Natural killer cell treated with Interleukin-12 subunit alpha and Interleukin-12 subunit beta and Interleukin-15 and Interleukin-18, amount 100 ng/mL, for 72 hours (primary cell): Measurements from ENCODE around the gene AKAP6. TPM values are rescaled to one million over a fixed set of nuclear protein-coding genes. Genes with fewer than 3 reads are reported as not detected.
A peak's percentile ranks its signal among the peaks of the same experiment; 100 is the strongest.

Experiments
- ATAC-seq, 2 donors: fragments of 150-1000 bp; cut with Tn5 transposase in 1 of 2; sonication (Bioruptor Pico), chemical (Tn5 transposase) in 1 of 2; 2 replicates each; pipeline ENCODE4 v1.10.0; 2021
- DNase-seq: peaks from one replicate; pipeline ENCODE4 v3.0.0; 2022; ENCODE audit warnings: low spot score
- H3K27ac Mint-ChIP-seq, 2 donors: 1 replicate in 1 of 2; 2 replicates in 1 of 2; pipeline ENCODE4 v1.8.0; 2022; ENCODE audit warnings: mixed read lengths in 2 of 2, mild to moderate bottlenecking in 1 of 2, moderate library complexity in 1 of 2
- H3K27me3 Mint-ChIP-seq, 2 donors: 1 replicate in 1 of 2; 2 replicates in 1 of 2; pipeline ENCODE4 v1.8.0; 2022; ENCODE audit warnings: mixed read lengths in 2 of 2
- H3K36me3 Mint-ChIP-seq: one replicate; pipeline ENCODE4 v1.8.0; 2022; ENCODE audit warnings: mixed read lengths
- H3K4me1 Mint-ChIP-seq, 2 donors: 1 replicate in 1 of 2; 2 replicates in 1 of 2; pipeline ENCODE4 v1.8.0; 2022; ENCODE audit warnings: low read depth in 2 of 2, mixed read lengths in 2 of 2, mild to moderate bottlenecking in 1 of 2
- H3K4me3 Mint-ChIP-seq: one replicate; pipeline ENCODE4 v1.8.0; 2022; ENCODE audit warnings: mixed read lengths
- H3K9me3 Mint-ChIP-seq: 2 replicates; pipeline ENCODE4 v1.8.0; 2022; ENCODE audit warnings: mixed read lengths
- total RNA-seq, 2 donors: library from RNA; stranded (reverse); gene quantifications; one replicate each; pipeline ENCODE4 v1.2.3, GENCODE V29; 2022

Gene AKAP6
- total RNA-seq, 2 donors from 2014 or later: 0.31 TPM; not detected in 1

- ATAC-seq (no peak), DNase-seq (no peak)
- Mint-ChIP-seq H3K27ac (no peak overlapping the region), H3K4me3 (no peak overlapping the region), H3K4me1 (no peaks in the 10 kb centered on the region), H3K36me3 (peaks cover 7% of the 10 kb centered on the region), H3K9me3 (peaks cover 19% of the 10 kb centered on the region), H3K27me3 (no peaks in the 10 kb centered on the region)
Observed at GRCh38 chr14:32744811-32745445, 415.8 kb downstream of the AKAP6 start.

DNA sequence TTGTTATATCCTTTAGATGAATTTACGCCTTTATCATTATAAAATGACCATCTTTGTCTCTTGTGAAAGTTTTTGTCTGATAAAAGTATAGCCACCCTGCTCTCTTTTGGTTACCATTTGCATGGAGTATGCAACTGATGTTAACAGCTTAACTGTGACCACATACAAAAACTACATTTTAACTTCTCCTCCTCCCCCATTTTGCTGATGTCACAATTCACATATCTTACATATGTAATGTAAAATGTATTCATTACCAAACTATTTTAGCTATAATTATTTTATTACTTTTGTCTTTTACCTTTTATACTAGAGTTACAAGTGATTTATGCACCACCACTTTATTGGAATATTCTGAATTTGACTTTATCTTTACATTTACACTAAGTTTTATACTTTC, 425.1 kb downstream of the AKAP6 start:
- Mint-ChIP-seq H3K9me3 (peaks cover 20% of the 10 kb centered on the region), H3K4me1 (no peaks in the 10 kb centered on the region), H3K27ac (no peak overlapping the region), H3K4me3 (no peak overlapping the region), H3K36me3 (peaks cover 6% of the 10 kb centered on the region), H3K27me3 (no peaks in the 10 kb centered on the region)
- DNase-seq (no peak), ATAC-seq (no peak)

- peaks cover 19% of the 10 kb centered on the region for H3K9me3 Mint-ChIP-seq
- H3K27ac Mint-ChIP-seq: no peak overlapping the region
- ATAC-seq (peak in 1 of 2 donors; percentile 56), DNase-seq (no peak)
- no peak overlapping the region for H3K4me3 Mint-ChIP-seq
- H3K4me1 Mint-ChIP-seq: no peaks in the 10 kb centered on the region
- H3K36me3 Mint-ChIP-seq: peaks cover 6% of the 10 kb centered on the region
- H3K27me3 Mint-ChIP-seq: no peaks in the 10 kb centered on the region
Observed at GRCh38 chr14:32756173-32756572, 427.1 kb downstream of the AKAP6 start.

- no peaks in the 10 kb centered on the region for H3K4me1 Mint-ChIP-seq
- no peak for ATAC-seq
- H3K4me3 Mint-ChIP-seq: no peak overlapping the region
- H3K27me3 Mint-ChIP-seq: no peaks in the 10 kb centered on the region
- DNase-seq: no peak
- peaks cover 6% of the 10 kb centered on the region for H3K36me3 Mint-ChIP-seq
- no peak overlapping the region for H3K27ac Mint-ChIP-seq
- H3K9me3 Mint-ChIP-seq: peaks cover 20% of the 10 kb centered on the region
Observed at GRCh38 chr14:32756775-32757174, 427.7 kb downstream of the AKAP6 start.

GRCh38 chr14:32757568-32757967, 428.5 kb downstream of the AKAP6 start:
- H3K9me3 Mint-ChIP-seq: peaks cover 20% of the 10 kb centered on the region
- no peak for DNase-seq
- no peak overlapping the region for H3K27ac Mint-ChIP-seq
- H3K27me3 Mint-ChIP-seq: no peaks in the 10 kb centered on the region
- H3K4me3 Mint-ChIP-seq: no peak overlapping the region
- no peak for ATAC-seq
- H3K36me3 Mint-ChIP-seq: peaks cover 6% of the 10 kb centered on the region
- H3K4me1 Mint-ChIP-seq: no peaks in the 10 kb centered on the region

DNA sequence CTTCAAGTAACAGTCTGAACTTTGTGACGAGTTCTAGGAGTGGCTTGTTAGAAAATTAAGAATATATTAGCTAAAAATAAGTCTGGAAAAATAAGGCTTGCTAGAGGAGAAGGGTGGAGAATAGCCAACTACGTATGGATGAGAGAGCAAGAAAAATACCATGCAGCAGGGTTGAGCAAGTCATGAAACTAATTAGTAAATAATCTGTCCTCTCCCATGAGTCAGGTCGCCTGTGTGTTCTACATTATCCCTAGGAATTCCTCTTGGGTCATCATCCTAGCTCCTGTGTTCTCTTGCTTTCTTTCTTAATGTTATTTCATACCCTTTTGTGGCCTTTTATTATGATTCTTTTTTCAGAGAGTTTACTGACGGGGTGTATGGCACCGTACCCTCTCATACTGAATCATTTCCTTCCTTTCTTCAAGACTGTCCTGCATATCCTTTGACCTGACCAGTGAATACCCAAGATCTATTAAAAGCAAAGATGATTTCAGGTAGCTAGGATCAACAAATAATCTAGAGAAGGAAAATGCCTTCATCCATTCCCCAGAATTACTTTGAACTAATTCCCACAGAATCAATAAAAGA, 432.4 kb downstream of the AKAP6 start:
- Mint-ChIP-seq H3K36me3 (no peaks in the 10 kb centered on the region), H3K4me1 (no peaks in the 10 kb centered on the region), H3K4me3 (no peak overlapping the region), H3K27me3 (no peaks in the 10 kb centered on the region), H3K27ac (no peak overlapping the region), H3K9me3 (peaks cover 8% of the 10 kb centered on the region)
- DNase-seq (no peak), ATAC-seq (no peak)

- peaks cover 8% of the 10 kb centered on the region for H3K9me3 Mint-ChIP-seq
- DNase-seq: no peak
- no peak for ATAC-seq
- no peaks in the 10 kb centered on the region for H3K36me3 Mint-ChIP-seq
- H3K27ac Mint-ChIP-seq: no peak overlapping the region
- no peaks in the 10 kb centered on the region for H3K4me1 Mint-ChIP-seq
- H3K4me3 Mint-ChIP-seq: no peak overlapping the region
- no peaks in the 10 kb centered on the region for H3K27me3 Mint-ChIP-seq
Observed at GRCh38 chr14:32762886-32763285, 433.8 kb downstream of the AKAP6 start.

- ATAC-seq (no peak), DNase-seq (no peak)
- Mint-ChIP-seq H3K9me3 (peaks cover 9% of the 10 kb centered on the region), H3K27me3 (no peaks in the 10 kb centered on the region), H3K4me1 (no peaks in the 10 kb centered on the region), H3K4me3 (no peak overlapping the region), H3K36me3 (no peaks in the 10 kb centered on the region), H3K27ac (no peak overlapping the region)
Observed at GRCh38 chr14:32763673-32764072, 434.6 kb downstream of the AKAP6 start.

DNA sequence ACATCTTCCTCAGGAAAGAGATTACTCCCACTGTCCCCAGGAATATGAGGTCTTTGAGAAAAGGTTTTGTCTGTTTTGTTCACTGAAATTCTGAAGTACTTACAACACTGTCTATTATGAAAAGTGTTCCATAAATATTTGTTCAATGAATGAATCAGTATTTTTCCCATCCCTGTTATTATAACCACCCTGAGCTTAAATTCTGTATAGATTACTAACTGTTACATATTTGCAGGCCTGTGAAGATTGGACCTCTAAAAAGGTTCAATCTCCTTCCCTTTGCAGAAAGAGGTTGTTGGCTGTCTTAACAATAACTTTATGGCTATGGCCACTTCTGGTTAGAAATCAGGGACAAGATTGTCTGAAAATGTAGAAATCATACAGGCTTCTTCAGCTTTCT, 435.0 kb downstream of the AKAP6 start:
- no peaks in the 10 kb centered on the region for H3K36me3 Mint-ChIP-seq
- H3K9me3 Mint-ChIP-seq: peaks cover 9% of the 10 kb centered on the region

DNA sequence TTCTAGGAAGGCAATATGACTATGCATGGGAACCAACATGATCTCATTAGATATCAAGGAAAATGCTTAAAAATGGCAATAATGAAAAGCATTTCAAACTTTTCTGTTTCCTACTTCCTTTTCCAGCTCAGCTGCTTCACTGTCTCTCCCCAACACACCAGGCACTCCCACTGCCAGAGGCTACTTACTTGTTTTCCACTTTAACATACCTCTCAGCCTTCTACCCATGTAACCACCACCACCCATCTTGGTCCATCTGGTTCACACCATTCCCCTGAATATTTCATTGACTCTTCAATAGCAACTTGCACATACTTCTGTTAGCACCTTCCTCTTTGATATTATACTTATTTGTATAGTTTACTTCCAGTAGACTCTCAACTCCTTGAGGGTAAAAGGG, 441.3 kb downstream of the AKAP6 start:
- Mint-ChIP-seq H3K27ac (no peak overlapping the region), H3K27me3 (no peaks in the 10 kb centered on the region), H3K9me3 (peaks cover 21% of the 10 kb centered on the region), H3K4me1 (no peaks in the 10 kb centered on the region), H3K36me3 (no peaks in the 10 kb centered on the region), H3K4me3 (no peak overlapping the region)
- ATAC-seq: no peak
- DNase-seq: no peak

More for the DNA sequence above, 435.0 kb downstream of the AKAP6 start:
- no peak for DNase-seq
- Mint-ChIP-seq H3K4me1 (no peaks in the 10 kb centered on the region), H3K27ac (no peak overlapping the region), H3K4me3 (no peak overlapping the region), H3K27me3 (no peaks in the 10 kb centered on the region)
- ATAC-seq: no peak

DNA sequence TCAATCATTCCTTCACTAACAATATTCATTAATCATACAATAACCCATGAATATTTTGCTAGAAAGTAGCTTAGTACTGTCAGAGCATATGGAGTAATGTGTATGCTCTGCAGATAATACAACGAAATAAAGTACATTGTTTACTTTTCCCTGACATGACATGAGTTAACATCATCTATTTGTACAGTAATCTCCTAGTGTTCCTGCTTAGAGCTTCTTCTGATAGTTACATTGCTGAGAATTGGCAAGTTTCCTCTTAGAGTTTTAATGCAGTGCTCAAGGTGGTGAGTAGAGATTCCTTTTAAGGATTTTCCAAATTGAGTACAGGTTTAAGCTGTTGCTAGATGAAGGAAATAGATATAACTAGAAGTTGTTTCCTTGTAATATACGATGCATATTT, 445.1 kb downstream of the AKAP6 start:
- ATAC-seq (no peak), DNase-seq (no peak)
- Mint-ChIP-seq H3K4me3 (no peak overlapping the region), H3K9me3 (peaks cover 20% of the 10 kb centered on the region), H3K4me1 (no peaks in the 10 kb centered on the region), H3K27ac (no peak overlapping the region), H3K27me3 (no peaks in the 10 kb centered on the region), H3K36me3 (peaks cover 7% of the 10 kb centered on the region)

DNA sequence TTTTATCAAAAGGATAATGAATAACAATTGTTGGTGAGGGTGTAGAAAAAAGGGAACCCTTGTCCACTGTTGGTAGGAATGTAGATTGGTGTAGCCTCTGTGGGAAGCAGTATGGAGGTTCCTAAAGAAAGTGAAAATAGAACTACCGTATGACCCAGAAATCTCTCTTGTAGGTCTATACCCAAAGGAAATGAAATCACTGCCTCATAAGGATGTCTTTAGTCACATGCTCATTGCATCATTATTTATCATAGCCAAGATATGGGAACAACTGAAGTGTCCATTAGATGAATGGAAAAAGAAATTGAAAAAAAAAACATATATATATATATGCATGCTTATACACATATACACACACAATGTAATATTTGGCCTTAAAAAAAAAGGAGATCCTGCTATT, 450.7 kb downstream of the AKAP6 start:
- peaks cover 7% of the 10 kb centered on the region for H3K9me3 Mint-ChIP-seq
- H3K36me3 Mint-ChIP-seq: peaks cover 7% of the 10 kb centered on the region
- no peak for ATAC-seq

DNA sequence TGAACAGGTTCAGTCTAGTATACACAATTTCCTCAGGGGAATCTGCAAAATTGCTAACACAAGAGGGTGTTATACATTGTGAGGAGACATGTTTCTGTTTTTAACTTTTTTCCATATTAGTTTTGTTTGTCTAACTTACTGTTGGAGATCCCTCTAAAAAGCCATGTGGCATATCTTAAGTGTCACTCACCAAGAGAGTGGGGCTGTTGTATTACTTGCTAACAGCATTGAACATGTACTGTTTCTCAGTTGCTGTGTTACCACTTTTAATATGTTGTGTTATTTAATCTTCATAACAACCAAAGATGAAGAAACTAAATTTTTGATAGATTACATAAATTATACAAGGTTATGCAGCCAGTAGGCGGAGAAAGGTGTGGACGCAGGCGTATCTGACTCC, 455.3 kb downstream of the AKAP6 start:
- Mint-ChIP-seq H3K9me3 (peaks cover 5% of the 10 kb centered on the region), H3K36me3 (no peaks in the 10 kb centered on the region), H3K27me3 (no peaks in the 10 kb centered on the region), H3K4me3 (no peak overlapping the region), H3K27ac (no peak overlapping the region), H3K4me1 (no peaks in the 10 kb centered on the region)
- ATAC-seq (no peak), DNase-seq (no peak)

More for the DNA sequence above, 450.7 kb downstream of the AKAP6 start:
- H3K27me3 Mint-ChIP-seq: no peaks in the 10 kb centered on the region
- H3K27ac Mint-ChIP-seq: no peak overlapping the region
- H3K4me3 Mint-ChIP-seq: no peak overlapping the region
- H3K4me1 Mint-ChIP-seq: no peaks in the 10 kb centered on the region
- no peak for DNase-seq

DNA sequence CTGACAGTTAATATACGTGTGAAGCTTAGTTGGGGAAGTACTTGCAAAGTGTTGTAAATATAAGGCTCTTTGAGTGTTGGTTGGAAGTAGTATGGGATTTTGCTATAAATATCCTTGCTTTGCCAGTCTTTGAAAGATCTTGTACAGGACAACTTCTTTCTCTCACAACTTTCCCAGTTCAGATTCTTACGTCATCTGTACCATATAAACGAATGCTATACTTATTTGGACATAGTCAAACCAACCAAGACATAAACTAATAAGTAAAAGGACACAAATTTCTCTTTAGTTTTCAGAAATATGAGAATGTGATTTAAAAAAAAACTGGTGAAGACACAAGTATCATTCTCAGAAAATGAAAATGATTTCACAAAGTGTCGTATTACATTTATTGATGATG, 456.5 kb downstream of the AKAP6 start:
- no peak overlapping the region for H3K27ac Mint-ChIP-seq
- no peaks in the 10 kb centered on the region for H3K4me1 Mint-ChIP-seq
- no peak for ATAC-seq
- no peak overlapping the region for H3K4me3 Mint-ChIP-seq
- peaks cover 11% of the 10 kb centered on the region for H3K9me3 Mint-ChIP-seq
- H3K27me3 Mint-ChIP-seq: no peaks in the 10 kb centered on the region
- DNase-seq: no peak
- peaks cover 6% of the 10 kb centered on the region for H3K36me3 Mint-ChIP-seq

- no peak overlapping the region for H3K27ac Mint-ChIP-seq
- H3K4me1 Mint-ChIP-seq: no peaks in the 10 kb centered on the region
- DNase-seq: no peak
- H3K4me3 Mint-ChIP-seq: no peak overlapping the region
- no peaks in the 10 kb centered on the region for H3K27me3 Mint-ChIP-seq
- ATAC-seq: no peak
- peaks cover 11% of the 10 kb centered on the region for H3K9me3 Mint-ChIP-seq
- H3K36me3 Mint-ChIP-seq: peaks cover 6% of the 10 kb centered on the region
Observed at GRCh38 chr14:32786886-32787285, 457.8 kb downstream of the AKAP6 start.
